Measurements from ENCODE around the gene APLP2.
"Not testable (repeated sequence)": the region's sequence is repeated elsewhere in the genome, so short reads cannot be mapped to it uniquely, and the experiment has no call there.

Gene APLP2

GRCh38 chr11:130094614-130095013, 24.9 kb downstream of the APLP2 start:
- DNase-seq = no peak

- no peak for DNase-seq
These were observed 25.6 kb downstream of the APLP2 start for GRCh38 chr11:130095326-130095725.

- no peak for DNase-seq
These were observed 26.3 kb downstream of the APLP2 start for GRCh38 chr11:130096042-130096441.

GRCh38 chr11:130096823-130097222, 27.1 kb downstream of the APLP2 start:
- DNase-seq = no peak

GRCh38 chr11:130097285-130097684, 27.6 kb downstream of the APLP2 start:
- DNase-seq = no peak

DNA sequence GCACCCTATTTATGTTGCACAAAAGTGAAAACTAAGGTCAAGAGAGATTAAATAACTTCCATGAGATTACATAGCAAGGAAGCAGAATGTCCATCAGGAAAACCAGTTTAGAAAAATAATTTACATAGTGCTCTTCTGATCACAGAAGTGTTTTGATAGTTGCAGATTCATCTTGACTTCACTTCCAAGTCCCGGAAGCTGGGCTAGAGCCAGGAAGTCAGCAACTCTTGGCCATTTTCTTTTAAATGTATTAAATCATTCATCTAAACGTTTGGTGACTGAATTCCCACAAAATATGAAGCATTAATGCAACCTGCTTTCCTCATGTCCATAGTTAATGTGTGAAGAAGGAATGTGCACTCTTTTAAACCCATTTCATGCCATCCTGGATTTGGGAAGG, 29.7 kb downstream of the APLP2 start:
- no peak for DNase-seq

DNA sequence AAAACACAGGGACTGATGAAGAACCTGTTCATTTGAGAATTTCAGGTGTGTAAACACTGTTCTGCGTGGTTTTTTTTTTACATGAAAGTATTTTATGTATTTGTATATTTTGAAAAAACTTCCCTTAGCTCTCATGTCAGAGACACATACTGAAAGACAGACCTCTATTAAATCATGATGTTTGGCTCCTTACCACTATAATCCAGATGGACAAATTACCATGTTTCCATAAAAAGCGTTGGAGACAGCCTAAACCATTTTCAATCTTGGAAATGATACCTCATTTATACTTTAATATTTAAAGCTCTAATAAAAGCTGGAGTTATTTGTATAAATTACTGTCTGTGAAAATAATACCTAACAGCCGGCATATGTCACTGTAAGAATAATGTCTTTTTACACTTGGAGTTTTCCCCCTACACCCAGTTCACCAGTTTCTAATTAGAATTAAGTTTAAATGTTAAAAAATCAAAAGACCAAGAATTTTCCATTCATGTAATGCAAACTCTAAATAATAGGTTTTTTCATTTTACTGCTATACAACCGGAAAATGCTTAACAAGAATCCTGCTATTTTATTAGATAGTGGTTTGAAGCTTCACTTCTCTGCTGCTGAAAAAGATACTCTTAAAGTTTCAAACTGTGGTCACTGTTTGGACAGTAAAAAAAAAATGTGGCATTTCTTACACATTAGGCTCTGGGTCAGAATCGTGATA, 30.8 kb downstream of the APLP2 start:
- no peak for DNase-seq

DNA sequence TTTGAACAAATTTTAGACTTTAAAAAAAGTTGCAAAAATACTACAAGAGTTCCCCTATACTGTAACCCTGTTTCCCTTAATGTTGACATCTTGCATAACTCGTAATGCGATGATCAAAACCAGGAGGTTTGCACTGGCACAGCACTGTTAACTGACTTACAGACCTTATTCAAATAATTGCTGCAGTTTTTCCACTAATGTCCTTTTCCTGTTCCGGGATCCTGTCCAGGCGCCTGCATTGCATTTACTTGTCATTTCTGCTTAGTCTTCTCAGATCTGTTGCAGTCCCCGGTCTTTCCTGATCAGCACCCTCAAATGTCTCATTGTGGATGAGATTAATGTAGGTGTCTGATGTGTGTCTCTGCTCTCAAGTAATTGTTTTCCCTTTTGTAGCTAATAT, 32.0 kb downstream of the APLP2 start:
- DNase-seq = no peak

DNA sequence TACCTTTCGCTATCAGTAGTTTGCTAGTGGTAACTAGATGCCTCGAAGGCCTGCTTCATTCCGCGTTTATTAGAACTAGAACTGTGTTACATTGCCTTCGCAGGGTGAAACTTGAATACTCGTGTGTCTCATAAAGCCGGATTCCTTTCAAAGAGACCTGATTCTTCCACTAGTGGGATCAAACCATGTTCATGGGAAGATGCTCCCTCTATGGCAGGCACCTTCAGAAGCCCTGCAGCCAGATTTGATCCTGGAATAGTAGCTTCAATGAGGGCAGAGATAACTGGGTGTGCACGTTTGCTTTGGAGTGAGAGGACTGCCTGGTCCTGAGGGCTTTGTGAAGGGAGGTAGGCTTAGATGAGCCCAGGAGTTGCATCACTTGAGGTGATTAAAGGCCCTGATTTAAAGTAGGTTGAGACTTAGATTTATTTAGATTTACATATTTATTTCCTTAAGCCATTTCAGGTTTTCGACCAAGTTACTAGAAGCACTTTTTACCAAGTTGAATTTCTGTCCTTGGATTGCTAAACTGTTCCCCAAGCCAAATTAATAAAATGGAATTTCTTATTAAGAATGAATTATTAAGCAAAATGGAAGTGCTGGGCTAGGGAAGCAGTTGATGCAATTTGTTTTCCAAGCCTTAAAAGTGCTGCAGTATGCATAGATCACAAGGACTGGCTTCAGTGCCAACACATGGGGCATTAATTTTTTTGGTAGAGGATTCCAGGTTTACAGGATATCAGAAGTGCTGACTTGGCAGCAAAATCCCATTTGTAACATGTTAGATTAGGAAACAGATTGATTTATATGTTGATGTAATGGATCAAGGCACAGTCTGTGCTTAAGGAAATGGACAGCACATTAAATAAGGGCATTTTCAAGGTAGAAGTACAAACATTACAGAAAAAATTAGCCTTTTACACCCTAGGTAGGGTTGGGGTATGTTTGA, 32.9 kb downstream of the APLP2 start:
- DNase-seq = no peak

GRCh38 chr11:130103296-130103814, 33.7 kb downstream of the APLP2 start:
- DNase-seq = no peak

- no peak for DNase-seq
These were observed 36.7 kb downstream of the APLP2 start for GRCh38 chr11:130106381-130106780.

- not testable (repeated sequence) for DNase-seq
These were observed 39.0 kb downstream of the APLP2 start for GRCh38 chr11:130108671-130109070.

DNA sequence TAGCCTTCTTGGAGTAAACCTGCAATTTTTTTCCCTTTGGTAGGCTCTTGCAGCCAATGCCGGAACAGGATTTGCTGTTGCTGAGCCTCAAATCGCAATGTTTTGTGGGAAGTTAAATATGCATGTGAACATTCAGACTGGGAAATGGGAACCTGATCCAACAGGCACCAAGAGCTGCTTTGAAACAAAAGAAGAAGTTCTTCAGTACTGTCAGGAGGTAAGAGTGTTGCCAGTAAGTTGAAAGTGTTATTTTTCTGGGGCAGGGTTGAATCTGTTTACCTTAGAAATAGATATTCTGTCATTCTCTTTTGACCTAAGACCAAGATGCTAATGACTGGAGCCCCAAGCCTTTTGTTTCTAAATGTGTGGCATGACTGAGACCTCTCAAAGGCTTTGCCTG, 39.7 kb downstream of the APLP2 start:
- DNase-seq = no peak

DNA sequence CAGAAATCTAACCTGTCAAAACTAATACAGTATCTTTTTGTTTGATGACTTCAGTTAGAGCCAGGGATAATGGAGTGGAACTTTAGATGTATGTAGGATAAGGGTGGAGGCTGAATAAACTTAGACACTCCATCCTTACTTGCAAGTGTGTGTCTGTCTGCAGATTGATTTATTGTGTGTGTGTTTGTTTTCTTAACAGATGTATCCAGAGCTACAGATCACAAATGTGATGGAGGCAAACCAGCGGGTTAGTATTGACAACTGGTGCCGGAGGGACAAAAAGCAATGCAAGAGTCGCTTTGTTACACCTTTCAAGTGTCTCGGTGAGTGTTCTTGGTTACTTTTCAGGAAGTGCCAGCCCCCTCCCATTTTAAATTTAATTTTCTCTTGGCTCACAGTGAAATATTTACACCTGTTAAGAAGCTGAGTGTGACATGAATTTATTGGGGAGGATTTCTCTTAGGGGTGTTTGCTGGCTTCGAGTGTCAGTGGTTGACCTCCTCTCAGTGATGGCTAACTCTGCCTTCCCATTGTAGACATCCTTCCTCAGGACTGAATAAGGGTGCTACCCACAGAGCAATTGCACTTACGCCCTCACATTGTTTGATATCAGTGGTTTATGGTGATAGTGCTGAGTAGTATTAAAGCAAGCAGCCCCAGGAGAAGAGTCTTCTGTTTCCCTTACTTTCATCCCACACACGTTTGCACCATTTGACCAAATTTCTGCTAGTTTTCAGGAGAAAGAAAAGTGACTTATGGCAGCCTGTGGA, 40.8 kb downstream of the APLP2 start:
- no peak for DNase-seq

- no peak for DNase-seq
These were observed 42.6 kb downstream of the APLP2 start for GRCh38 chr11:130112071-130112830.

DNA sequence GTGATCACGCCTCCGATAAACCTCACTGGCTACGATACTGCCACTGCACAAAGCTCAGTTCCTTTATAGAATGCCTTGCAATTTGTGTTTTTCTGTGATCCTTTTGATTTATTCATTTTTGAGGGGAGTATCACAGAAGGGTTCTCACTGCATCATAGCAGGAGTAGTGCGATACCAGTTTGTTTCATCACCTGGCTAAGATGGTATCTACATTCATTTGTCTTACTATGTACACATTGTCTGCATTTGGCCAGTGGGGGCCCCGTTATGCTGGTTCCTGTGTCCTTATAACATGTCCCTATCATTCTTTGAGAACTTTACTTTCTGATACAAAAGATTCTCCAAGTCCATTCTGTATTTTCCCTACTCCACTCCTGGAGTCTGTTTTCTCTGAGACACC, 44.6 kb downstream of the APLP2 start:
- DNase-seq = no peak

DNA sequence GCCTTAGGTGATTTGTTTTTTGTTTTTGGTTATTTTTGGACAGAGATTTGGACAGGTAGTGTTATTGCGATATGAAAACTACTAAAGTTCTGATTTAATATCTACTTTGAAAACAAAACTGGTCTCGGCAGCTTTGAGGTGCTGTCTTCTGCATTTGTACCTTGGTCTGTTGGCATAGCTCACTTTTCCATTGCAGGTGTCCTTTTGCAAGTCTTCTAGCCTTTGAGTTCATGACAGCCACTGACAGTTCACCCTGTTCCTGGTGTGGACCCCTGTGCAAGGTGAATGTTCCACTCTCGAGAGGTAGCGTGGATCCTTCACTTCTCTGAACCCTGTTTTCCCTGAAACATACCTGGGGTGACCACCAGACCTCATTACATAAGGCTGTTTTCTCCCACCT, 45.0 kb downstream of the APLP2 start:
- DNase-seq = no peak

GRCh38 chr11:130115218-130115617, 45.5 kb downstream of the APLP2 start:
- DNase-seq = no peak

DNA sequence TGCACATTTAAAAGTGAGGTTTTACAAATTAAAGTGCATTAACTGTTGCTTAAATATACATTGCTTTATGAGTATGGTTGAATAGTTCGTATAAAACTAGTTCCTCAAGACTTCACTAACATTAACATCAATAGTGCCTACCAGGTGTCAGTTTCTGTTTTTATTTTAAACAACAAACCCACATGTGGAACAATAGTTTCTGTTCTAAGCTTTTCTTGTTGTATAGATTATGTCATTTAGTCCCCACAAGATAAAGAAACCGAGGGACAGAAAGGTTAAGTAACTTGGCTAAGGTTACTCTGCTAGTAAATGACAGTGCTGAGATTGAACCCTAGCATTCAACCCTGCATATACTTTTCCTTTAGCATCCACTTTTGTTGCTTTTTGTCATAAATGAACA, 48.5 kb downstream of the APLP2 start:
- no peak for DNase-seq

DNA sequence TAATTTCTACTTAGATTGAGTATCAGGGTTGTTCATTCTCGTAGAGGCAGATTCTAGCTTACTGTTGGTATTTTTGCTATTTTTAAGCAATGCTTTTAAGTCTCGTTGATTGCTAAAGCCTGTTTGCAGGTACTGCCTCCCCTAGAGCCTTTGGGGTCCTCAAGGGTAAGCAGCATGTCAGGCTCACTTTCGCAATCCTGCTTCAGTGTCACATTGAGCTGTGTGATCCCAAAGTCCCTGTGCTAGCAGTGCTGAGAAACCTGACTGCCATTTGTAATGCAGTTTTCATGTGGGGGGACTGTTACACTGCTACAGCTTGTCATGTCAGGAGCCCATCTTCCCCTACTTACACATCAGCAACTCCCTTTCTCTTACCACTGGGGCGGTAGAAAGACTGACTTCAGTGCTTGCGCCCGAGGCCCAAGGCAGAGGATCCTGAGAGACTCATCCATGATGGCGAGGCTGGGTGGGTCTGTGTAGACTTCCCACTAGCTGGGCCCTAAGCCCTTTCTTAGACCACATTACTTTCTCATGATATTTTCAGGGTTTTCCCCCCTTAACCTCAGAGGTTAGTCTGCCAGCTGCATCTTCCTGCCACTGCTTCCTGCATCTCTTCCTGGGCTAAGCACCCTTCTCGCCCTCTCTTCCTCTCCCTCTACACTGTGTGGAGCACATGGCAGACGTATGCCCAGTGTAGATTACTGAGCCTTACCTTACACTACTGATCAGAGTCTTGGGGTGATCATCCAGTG, 49.1 kb downstream of the APLP2 start:
- no peak for DNase-seq

DNA sequence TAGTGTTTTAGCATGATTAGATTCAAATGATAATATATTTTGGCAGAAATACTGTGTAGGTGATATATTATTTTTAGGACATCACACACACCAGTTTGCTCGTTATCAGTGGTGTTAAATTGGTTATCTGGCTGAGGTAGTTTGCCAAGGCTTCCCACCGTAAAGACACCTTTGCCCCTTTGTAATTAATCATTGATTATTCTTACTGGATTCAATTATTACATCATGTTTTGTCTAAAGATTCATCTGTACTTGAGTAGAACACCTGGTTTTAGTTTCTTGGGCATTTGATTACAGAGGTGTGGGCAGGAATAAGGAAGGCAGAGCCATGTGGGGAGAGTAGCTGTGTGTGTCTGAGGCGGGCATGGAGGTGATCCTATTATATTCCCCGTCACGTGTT, 50.4 kb downstream of the APLP2 start:
- DNase-seq = no peak

Measured in hippocampal formation (tissue), 2 donors.